Loucy (cell line): ENCODE results near the gene C2orf92.

Experiments
- H2AFZ ChIP-seq: fragments of 200-600 bp; sonication (generic); 2 replicates; pipeline ENCODE4 v1.6.0; 2016; ENCODE audit warnings: antibody characterized with exemption, mild to moderate bottlenecking, low read length, moderate library complexity
- H3F3A ChIP-seq: fragments of 200-600 bp; 2 replicates; pipeline ENCODE4 v1.6.0; 2016; ENCODE audit warnings: antibody characterized with exemption, low read depth, mild to moderate bottlenecking
- H3K27me3 ChIP-seq: fragments of 200-600 bp; sonication (generic); 2 replicates; pipeline ENCODE4 v1.6.1; 2014; ENCODE audit warnings: low read length, mild to moderate bottlenecking; ENCODE audit not compliant: insufficient read depth, poor library complexity, severe bottlenecking
- H3K36me3 ChIP-seq: fragments of 200-600 bp; sonication (generic); 2 replicates; pipeline ENCODE4 v1.6.1; 2016; ENCODE audit warnings: low read length; ENCODE audit not compliant: insufficient read depth
- H3K4me1 ChIP-seq: fragments of 200-600 bp; sonication (generic); 2 replicates; pipeline ENCODE4 v1.5.1; 2014; ENCODE audit warnings: low read length, mild to moderate bottlenecking; ENCODE audit not compliant: insufficient read depth, poor library complexity, severe bottlenecking
- H3K4me2 ChIP-seq: fragments of 200-600 bp; sonication (generic); 2 replicates; pipeline ENCODE4 v1.6.0; 2014; ENCODE audit warnings: antibody characterized with exemption, low read length, low read depth, mild to moderate bottlenecking; ENCODE audit not compliant: poor library complexity, severe bottlenecking
- H3K4me3 ChIP-seq: fragments of 200-600 bp; sonication (generic); 2 replicates; pipeline ENCODE4 v1.5.1; 2014; ENCODE audit warnings: low read length, mild to moderate bottlenecking, mixed read lengths; ENCODE audit not compliant: poor library complexity, severe bottlenecking
- H3K79me2 ChIP-seq: fragments of 200-600 bp; sonication (generic); 2 replicates; pipeline ENCODE4 v1.6.1; 2014; ENCODE audit warnings: low read length; ENCODE audit not compliant: insufficient read depth
- H3K9ac ChIP-seq: fragments of 200-600 bp; sonication (generic); 2 replicates; pipeline ENCODE4 v1.6.0; 2014; ENCODE audit warnings: mild to moderate bottlenecking, low read depth, low read length, moderate library complexity; ENCODE audit not compliant: poor library complexity, severe bottlenecking
- H3K9me2 ChIP-seq: fragments of 200-600 bp; sonication (generic); replicated peaks from 2 replicates; pipeline ENCODE4 v1.6.1; 2016; ENCODE audit warnings: low read depth, low read length, mixed read lengths
- H3K9me3 ChIP-seq: fragments of 200-600 bp; sonication (generic); 2 replicates; pipeline ENCODE4 v1.6.1; 2014; ENCODE audit warnings: mild to moderate bottlenecking, antibody characterized with exemption, low read length, low read depth; ENCODE audit not compliant: insufficient read depth
- H4K20me1 ChIP-seq: fragments of 200-600 bp; sonication (generic); 2 replicates; pipeline ENCODE4 v1.6.0; 2014; ENCODE audit warnings: antibody characterized with exemption, low read length, mild to moderate bottlenecking; ENCODE audit not compliant: insufficient read depth, poor library complexity, severe bottlenecking
- EZH2phosphoT487 ChIP-seq: fragments of 200-600 bp; IDR thresholded peaks from 2 replicates; pipeline ENCODE4 v1.6.1; 2018; ENCODE audit warnings: antibody characterized with exemption, mild to moderate bottlenecking, moderate library complexity, borderline replicate concordance
- TF ChIP-seq, protein P1 (sequence below): fragments of 200-600 bp; sonication (generic); conservative IDR thresholded peaks from 2 replicates; pipeline ENCODE4 v1.5.1; 2014; ENCODE audit warnings: mild to moderate bottlenecking, antibody characterized with exemption, low read length

The C2orf92 gene

DNA sequence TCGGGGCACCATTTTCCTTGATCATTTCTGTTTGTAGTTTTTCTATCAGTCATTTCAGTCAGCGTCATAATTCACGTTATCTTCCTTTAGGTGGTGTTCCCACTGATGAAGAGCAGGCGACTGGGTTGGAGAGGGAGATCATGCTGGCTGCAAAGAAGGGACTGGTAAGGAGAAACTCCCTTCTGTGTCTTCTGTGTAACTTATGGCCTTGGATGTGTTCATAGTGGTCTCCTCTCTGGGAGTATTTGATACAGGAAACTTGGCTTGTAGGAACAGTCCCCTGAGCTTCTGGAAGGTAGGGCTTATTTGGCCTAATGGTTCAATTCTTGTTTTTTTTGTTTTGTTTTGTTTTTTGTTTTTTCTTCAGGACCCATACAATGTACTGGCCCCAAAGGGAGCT, 22.5 kb upstream of the C2orf92 start:
- Histone ChIP-seq H3K4me3 (peak overlapping the region; percentile 80), H3K9me3 (no peaks in the 10 kb centered on the region), H4K20me1 (peaks cover 15% of the 10 kb centered on the region), H3K36me3 (peaks cover 16% of the 10 kb centered on the region; the same call in 1 of the 2 replicates), H3K4me1 (peaks cover 20% of the 10 kb centered on the region), H3K4me2 (peak overlapping the region; percentile 75), H3K27me3 (no peaks in the 10 kb centered on the region), H3K9me2 (no peaks in the 10 kb centered on the region), H3K9ac (peak overlapping the region; percentile 95), H2AFZ (no peak overlapping the region), H3F3A (no peaks in the 10 kb centered on the region), H3K79me2 (peaks cover 27% of the 10 kb centered on the region)
- TF ChIP-seq, protein P1, sequence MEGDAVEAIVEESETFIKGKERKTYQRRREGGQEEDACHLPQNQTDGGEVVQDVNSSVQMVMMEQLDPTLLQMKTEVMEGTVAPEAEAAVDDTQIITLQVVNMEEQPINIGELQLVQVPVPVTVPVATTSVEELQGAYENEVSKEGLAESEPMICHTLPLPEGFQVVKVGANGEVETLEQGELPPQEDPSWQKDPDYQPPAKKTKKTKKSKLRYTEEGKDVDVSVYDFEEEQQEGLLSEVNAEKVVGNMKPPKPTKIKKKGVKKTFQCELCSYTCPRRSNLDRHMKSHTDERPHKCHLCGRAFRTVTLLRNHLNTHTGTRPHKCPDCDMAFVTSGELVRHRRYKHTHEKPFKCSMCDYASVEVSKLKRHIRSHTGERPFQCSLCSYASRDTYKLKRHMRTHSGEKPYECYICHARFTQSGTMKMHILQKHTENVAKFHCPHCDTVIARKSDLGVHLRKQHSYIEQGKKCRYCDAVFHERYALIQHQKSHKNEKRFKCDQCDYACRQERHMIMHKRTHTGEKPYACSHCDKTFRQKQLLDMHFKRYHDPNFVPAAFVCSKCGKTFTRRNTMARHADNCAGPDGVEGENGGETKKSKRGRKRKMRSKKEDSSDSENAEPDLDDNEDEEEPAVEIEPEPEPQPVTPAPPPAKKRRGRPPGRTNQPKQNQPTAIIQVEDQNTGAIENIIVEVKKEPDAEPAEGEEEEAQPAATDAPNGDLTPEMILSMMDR = no peak
- no peak for TF ChIP-seq EZH2phosphoT487

DNA sequence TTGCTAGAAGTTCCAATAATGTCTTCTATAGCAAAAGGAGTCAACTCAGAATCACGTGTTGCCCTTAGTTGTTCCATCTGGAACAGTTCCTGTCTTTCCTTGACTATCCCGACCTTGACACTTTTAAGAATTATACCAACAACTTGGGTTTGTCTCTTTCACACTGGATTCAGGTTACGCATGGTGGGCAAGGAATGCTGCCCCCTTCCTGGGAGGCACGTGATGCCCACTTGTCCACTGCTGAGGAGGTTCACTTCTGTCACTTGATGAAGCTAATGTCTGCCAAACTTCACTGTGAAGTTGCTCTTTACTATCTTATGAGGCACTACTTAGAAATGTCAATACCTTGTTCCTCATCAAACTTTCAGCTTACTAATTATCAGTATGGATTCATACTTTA, 18.4 kb upstream of the C2orf92 start:
- no peak overlapping the region for H3K4me3 ChIP-seq
- no peaks in the 10 kb centered on the region for H3F3A ChIP-seq
- H4K20me1 ChIP-seq = peaks cover 15% of the 10 kb centered on the region
- peaks cover 16% of the 10 kb centered on the region; the same call in 1 of the 2 replicates for H3K36me3 ChIP-seq
- H3K9me3 ChIP-seq = no peaks in the 10 kb centered on the region
- no peak overlapping the region for H2AFZ ChIP-seq
- H3K4me2 ChIP-seq = no peak overlapping the region
- H3K4me1 ChIP-seq = peaks cover 11% of the 10 kb centered on the region
- no peaks in the 10 kb centered on the region for H3K9me2 ChIP-seq
- H3K9ac ChIP-seq = no peak overlapping the region
- H3K27me3 ChIP-seq = no peaks in the 10 kb centered on the region
- H3K79me2 ChIP-seq = peaks cover 25% of the 10 kb centered on the region
- no peak for TF ChIP-seq EZH2phosphoT487
- TF ChIP-seq, protein P1 = no peak

DNA sequence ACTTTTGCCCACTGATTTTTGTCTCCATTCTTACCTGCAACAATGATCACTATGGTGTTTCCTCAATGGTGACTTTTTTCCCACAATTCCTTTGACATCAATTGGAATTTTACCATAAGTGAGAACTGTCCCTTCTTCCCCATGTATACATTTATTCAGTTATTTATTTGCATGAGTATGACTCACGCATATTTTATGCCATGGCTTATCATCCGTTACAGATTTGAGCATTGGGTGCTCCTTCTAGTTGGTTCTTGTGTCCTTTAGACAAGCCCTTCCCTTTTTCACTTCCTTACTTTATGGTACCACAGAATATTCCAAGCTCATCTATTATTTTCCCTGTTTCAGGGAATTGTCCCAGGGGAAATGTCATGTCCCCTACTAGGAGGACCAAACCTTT, 16.0 kb upstream of the C2orf92 start:
- Histone ChIP-seq H3K9me3 (no peaks in the 10 kb centered on the region), H3K4me3 (no peak overlapping the region), H3K4me2 (no peak overlapping the region), H3F3A (no peaks in the 10 kb centered on the region), H4K20me1 (no peaks in the 10 kb centered on the region), H3K79me2 (0 out of 2 replicates have a peak, but pooled peaks cover 1% of the 10 kb centered on the region), H3K9ac (no peak overlapping the region), H2AFZ (no peak overlapping the region), H3K36me3 (peaks cover 19% of the 10 kb centered on the region; the same call in 1 of the 2 replicates), H3K27me3 (no peaks in the 10 kb centered on the region), H3K4me1 (no peaks in the 10 kb centered on the region), H3K9me2 (no peaks in the 10 kb centered on the region)
- TF ChIP-seq, protein P1 = no peak
- no peak for TF ChIP-seq EZH2phosphoT487
